GM12878 (cell line): ENCODE data around the gene MAML3. TPM values are rescaled to one million over a fixed set of nuclear protein-coding genes. Genes with fewer than 3 reads are reported as not detected.

Experiments used
- ATAC-seq: fragments of 200-7000 bp; cut with Tn5 transposase; 3 replicates; pipeline ENCODE4 v1.9.1; 2020; ENCODE audit warnings: mild to moderate bottlenecking, moderate library complexity
- BruUV-seq: library from RNA; stranded (reverse); fragments of 400-500 nt; replicated peaks from 2 replicates; lab custom pipeline; 2021; lab: Mats Ljungman, UMichigan
- CTCF ChIA-PET: fragments of 300-600 bp; sonication (Branson Sonifier 250); formaldehyde crosslinking; extraction: SDS; loops from one replicate; lab custom pipeline; 2021; ENCODE audit warnings: inconsistent platforms; lab: Yijun Ruan, JAX
- POLR2A ChIA-PET: fragments of 350-600 bp; formaldehyde crosslinking; extraction: SDS; loops from one replicate; lab custom pipeline; 2021; ENCODE audit warnings: inconsistent platforms; lab: Charles Lee
- RAD21 ChIA-PET: fragments of 300-600 bp; sonication (Branson Sonifier 250); formaldehyde crosslinking; loops from one replicate; lab custom pipeline; 2023; ENCODE audit warnings: antibody characterized with exemption; ENCODE audit not compliant: unreplicated experiment; lab: Charles Lee
- SMC1A ChIA-PET: fragments of 300-600 bp; sonication (Branson Sonifier 250); formaldehyde crosslinking; loops from one replicate; lab custom pipeline; 2023; ENCODE audit not compliant: unreplicated experiment, uncharacterized antibody; lab: Charles Lee
- DNase-seq: peaks from one replicate; pipeline ENCODE4 v3.0.0-alpha.2; 2011; ENCODE audit warnings: low read depth, low spot score
- FAIRE-seq: peaks from 3 replicates; lab custom pipeline; 2011; peaks lifted over from hg19 to GRCh38; lab: Jason Lieb, UNC
- H2AFZ ChIP-seq: 2 replicates; pipeline ENCODE4 v1.6.0; 2011; ENCODE audit warnings: low read depth, low read length, control low read depth; ENCODE audit not compliant: control insufficient read depth
- H3K27ac ChIP-seq: 2 replicates; pipeline ENCODE4 v1.5.1; 2011; ENCODE audit warnings: control low read depth; ENCODE audit not compliant: control insufficient read depth, insufficient read depth
- H3K27me3 ChIP-seq, 2 experiments: replicated peaks in 1 of 2; 2 replicates each; pipeline versions ENCODE4 v1.6.0 to v1.6.1; 2011; ENCODE audit warnings: low read length in 1 of 2; ENCODE audit not compliant: control insufficient read depth in 2 of 2, insufficient read depth in 2 of 2
- H3K36me3 ChIP-seq, 2 experiments: 2 replicates each; pipeline ENCODE4 v1.5.1; 2011; ENCODE audit warnings: low read length in 1 of 2; ENCODE audit not compliant: control insufficient read depth in 2 of 2, insufficient read depth in 2 of 2
- H3K4me1 ChIP-seq: 2 replicates; pipeline ENCODE4 v1.6.1; 2011; ENCODE audit warnings: mild to moderate bottlenecking, low read length, moderate library complexity, mixed read lengths; ENCODE audit not compliant: control insufficient read depth, insufficient read depth
- H3K4me2 ChIP-seq: 2 replicates; pipeline ENCODE4 v1.6.0; 2011; ENCODE audit warnings: control low read depth; ENCODE audit not compliant: control insufficient read depth, insufficient read depth
- H3K4me3 ChIP-seq: fragments of 200-600 bp; sonication (generic); 2 replicates; pipeline ENCODE4 v1.5.1; 2016
- H3K79me2 ChIP-seq: 2 replicates; pipeline ENCODE4 v1.6.0; 2011; ENCODE audit warnings: low read length; ENCODE audit not compliant: control insufficient read depth, insufficient read depth
- H3K9ac ChIP-seq: 2 replicates; pipeline ENCODE4 v1.8.0; 2011; ENCODE audit warnings: low read length, control low read depth, mixed read lengths; ENCODE audit not compliant: control insufficient read depth, insufficient read depth
- H3K9me3 ChIP-seq: replicated peaks from 3 replicates; pipeline ENCODE4 v1.5.1; 2011; ENCODE audit warnings: mild to moderate bottlenecking, low read length; ENCODE audit not compliant: control insufficient read depth, insufficient read depth
- H4K20me1 ChIP-seq: 2 replicates; pipeline ENCODE4 v1.6.0; 2011; ENCODE audit not compliant: control insufficient read depth, insufficient read depth
- ASH2L ChIP-seq: fragments of 300-600, 200-600 bp; sonication (generic); IDR thresholded peaks from 2 replicates; pipeline ENCODE4 v1.6.1; 2017; ENCODE audit warnings: low read depth, mild to moderate bottlenecking, borderline replicate concordance
- DPF2 ChIP-seq: fragments of 450-650 bp; IDR thresholded peaks from 2 replicates; pipeline ENCODE4 v1.6.1; 2017; ENCODE audit warnings: mild to moderate bottlenecking
- HDGF ChIP-seq: fragments of 450-650 bp; IDR thresholded peaks from 2 replicates; pipeline ENCODE4 v1.6.1; 2016; ENCODE audit warnings: antibody characterized with exemption
- IRF4 ChIP-seq: IDR thresholded peaks from 2 replicates; pipeline ENCODE4 v1.6.1; 2011; ENCODE audit warnings: low read depth, low read length
- MTA2 ChIP-seq: fragments of 450-650 bp; IDR thresholded peaks from 2 replicates; pipeline ENCODE4 v1.6.1; 2016; ENCODE audit warnings: low read depth, mild to moderate bottlenecking, moderate library complexity
- PAX5 ChIP-seq: IDR thresholded peaks from 2 replicates; pipeline ENCODE4 v1.6.1; 2011; ENCODE audit warnings: low read depth, low read length, borderline replicate concordance
- REST ChIP-seq: IDR thresholded peaks from 2 replicates; pipeline ENCODE4 v1.6.1; 2012; ENCODE audit warnings: mild to moderate bottlenecking, low read depth, low read length
- SIX5 ChIP-seq: IDR thresholded peaks from 2 replicates; pipeline ENCODE4 v1.6.1; 2011; ENCODE audit warnings: mild to moderate bottlenecking, low read depth, low read length, moderate library complexity; ENCODE audit not compliant: severe bottlenecking
- in situ Hi-C: fragments of 300-500 bp; cut with MboI; formaldehyde crosslinking; loops from 9 replicates; pipeline ENCODE4 v1.14.3; 2018; ENCODE audit warnings: mixed read lengths
- intact Hi-C: fragments of 100-400 bp; cut with micrococcal nuclease; formaldehyde crosslinking; loops from one replicate; pipeline ENCODE4 v1.14.2; 2022; ENCODE audit not compliant: unreplicated experiment
- polyA plus RNA-seq, 11 experiments: library from polyadenylated mRNA; depleted of rRNA in 4 of 11; unstranded in 6 of 11; stranded (reverse) in 5 of 11; fragments of >200 nt; fragmentation: Nextera tagmentation in 4 of 11; fragmentation: Illumina TruSeq in 1 of 11; extraction: Ambion mirVana in 4 of 11; extraction: Trizol in 1 of 11; gene quantifications; 1 replicate in 1 of 11; 2 replicates in 10 of 11; pipeline versions ENCODE4 v1.2.1 to v1.2.3, GENCODE V29; 2011 to 2016; ENCODE audit warnings: inconsistent platforms in 2 of 11, missing spikeins in 2 of 11, low read depth in 1 of 11
- total RNA-seq, 4 experiments: library from RNA; depleted of rRNA in 3 of 4; stranded (reverse); fragments of >200 nt in 3 of 4; fragmentation: Illumina TruSeq in 1 of 4; extraction: Trizol in 1 of 4; gene quantifications; 2 replicates each; pipeline versions ENCODE4 v1.2.1 to v1.2.3, GENCODE V29; 2013 to 2021

MAML3 gene
- total and polyA plus RNA-seq, 10 of the 15 experiments (the other 5 are each of a cell fraction or from before 2014, with no cell fraction given): under 0.01 to 0.53 (median 0.06) TPM; not detected in 2

- ChIA-PET POLR2A (no interaction called here), CTCF (no interaction called here), SMC1A (interaction anchor here (0.6 kb wide), 1 partner anchor 128 kb away, joined by 3 read pairs; no protein-coding TSS in a partner anchor), RAD21 (no interaction called here)
- ATAC-seq: no peak
- Histone ChIP-seq H3K9me3 (peaks cover 3% of the 10 kb centered on the region; the same call in 2 of the 3 replicates), H3K79me2 (no peaks in the 10 kb centered on the region), H4K20me1 (no peaks in the 10 kb centered on the region), H2AFZ (no peak overlapping the region), H3K27ac (no peak overlapping the region), H3K4me2 (no peak overlapping the region)
- BruUV-seq: no TSS peak
- FAIRE-seq: no peak
- intact Hi-C loops: no loop called here
- DNase-seq: no peak
- TF ChIP-seq PAX5: no peak
- TF ChIP-seq REST: no peak
- TF ChIP-seq HDGF: no peak
- no peak for TF ChIP-seq MTA2
- TF ChIP-seq IRF4: no peak
- TF ChIP-seq ASH2L: no peak
- no peak for TF ChIP-seq SIX5
- no peak for TF ChIP-seq DPF2
- TF ChIP-seq, all 136 proteins: peak for 0
- H3K4me1 ChIP-seq: no peaks in the 10 kb centered on the region
- no peak overlapping the region for H3K9ac ChIP-seq
- no peaks in the 10 kb centered on the region for H3K36me3 ChIP-seq
- H3K27me3 ChIP-seq: peaks cover 0 to 11% of the 10 kb centered on the region in 2 experiments; a peak in 2 of 4 replicates
- in situ Hi-C loops: no loop called here
- no peak overlapping the region for H3K4me3 ChIP-seq
Measured at GRCh38 chr4:140091305-140091704, 62.7 kb downstream of the MAML3 start.
